GM18909 (cell line): Measurements from ENCODE around the gene RHOC.

Experiments
- ATAC-seq: cut with Tn5 transposase; IDR thresholded peaks from one replicate; pipeline ENCODE4 v1.9.1; 2021; ENCODE audit warnings: mild to moderate bottlenecking; ENCODE audit not compliant: unreplicated experiment, poor library complexity

The RHOC gene

DNA sequence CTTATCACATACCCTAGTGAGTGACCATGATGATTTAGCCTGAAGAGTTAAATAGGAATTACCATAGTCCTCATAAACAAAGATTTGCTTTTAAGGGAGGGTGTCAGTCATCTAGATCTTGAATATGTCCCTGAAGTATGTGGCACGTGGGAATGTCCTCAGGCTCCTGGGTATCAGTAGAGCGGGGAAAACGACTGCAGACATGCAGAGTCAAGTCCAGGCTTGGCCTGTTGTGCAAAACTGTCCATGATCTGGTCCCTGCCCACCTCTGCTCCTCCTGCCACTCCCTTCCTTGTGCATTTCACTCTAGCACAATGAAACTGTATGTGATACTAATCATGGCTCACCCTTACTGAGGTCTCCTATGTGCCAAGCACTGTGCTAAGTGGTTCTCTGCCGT is 19.6 kb downstream of the RHOC start:
- ATAC-seq, result no peak

DNA sequence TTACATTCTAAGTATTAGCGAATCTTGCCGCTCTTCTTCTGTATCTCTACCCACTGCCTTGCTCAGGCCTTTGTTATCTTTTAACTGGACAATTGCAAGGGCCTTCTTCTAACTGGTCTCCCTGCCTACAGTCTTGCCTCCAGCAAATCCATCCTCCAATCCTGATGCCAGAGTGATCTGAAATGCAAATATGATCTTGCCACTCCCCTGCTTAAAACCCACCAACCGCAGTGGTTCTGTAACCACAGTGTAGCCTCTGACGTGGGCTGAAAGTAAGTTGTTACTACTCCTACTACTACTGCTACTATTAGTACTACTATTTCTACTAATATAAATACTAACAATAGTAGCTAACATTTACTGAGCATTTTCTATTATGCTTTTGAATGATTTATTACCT is 20.1 kb downstream of the RHOC start:
- ATAC-seq, result no peak

DNA sequence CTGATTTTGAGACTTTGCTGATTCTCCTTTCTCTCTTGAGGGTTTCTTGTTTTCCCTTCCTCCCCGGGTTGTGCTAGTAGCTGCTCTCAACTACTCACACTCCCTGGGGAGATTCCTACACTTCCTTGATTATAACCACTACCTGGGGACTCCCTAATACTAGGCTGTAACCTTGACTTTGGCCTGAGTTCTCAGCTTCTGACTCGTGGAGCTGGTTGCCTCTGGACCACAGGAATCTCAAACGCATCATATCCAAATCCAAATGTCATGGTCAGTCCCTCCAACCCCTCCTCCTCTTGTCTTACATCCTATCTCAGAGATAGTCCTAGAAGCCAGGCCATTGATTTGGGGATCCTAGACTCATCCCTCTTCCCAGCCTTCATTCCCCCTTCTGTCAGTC is 20.5 kb downstream of the RHOC start:
- ATAC-seq, result no peak

DNA sequence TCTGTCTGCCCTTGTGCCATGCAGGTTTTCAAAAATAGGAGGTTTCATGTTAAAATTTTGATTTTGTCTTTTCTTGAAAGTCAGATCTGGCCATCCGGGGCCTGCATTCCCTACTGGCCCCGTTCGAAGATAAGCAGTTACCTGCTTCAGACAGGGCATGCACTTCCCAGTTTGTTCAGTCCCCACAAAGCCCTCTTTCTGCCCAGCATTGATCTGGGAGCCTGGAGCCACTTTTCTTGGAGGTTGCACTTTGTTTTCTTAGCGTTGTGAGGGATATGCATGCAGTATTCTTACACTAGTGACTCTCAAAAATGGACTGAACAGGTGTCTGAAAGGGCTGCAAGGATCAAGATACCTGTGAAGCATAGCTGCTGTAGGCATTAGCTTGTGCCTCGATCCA is 21.0 kb downstream of the RHOC start:
- ATAC-seq, result no peak

DNA sequence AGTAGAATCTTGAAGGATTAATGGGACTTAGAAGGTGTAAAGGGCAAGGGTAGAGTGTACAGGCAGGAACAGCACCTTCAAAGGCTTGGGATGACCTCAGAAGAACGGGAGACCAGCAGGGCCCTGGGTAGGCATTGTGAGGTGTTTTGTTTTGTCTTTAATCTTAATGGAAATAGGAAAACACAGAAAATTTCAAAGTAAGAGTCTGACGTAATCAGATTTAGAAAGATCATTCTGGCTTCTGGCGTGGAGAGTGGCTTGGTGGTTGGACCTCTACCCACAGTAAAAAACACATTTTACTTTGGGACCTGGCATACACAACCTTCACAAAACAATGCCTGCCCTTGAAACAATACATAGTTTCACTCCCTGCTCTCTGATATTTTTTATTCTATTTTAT is 28.3 kb downstream of the RHOC start:
- no peak for ATAC-seq

DNA sequence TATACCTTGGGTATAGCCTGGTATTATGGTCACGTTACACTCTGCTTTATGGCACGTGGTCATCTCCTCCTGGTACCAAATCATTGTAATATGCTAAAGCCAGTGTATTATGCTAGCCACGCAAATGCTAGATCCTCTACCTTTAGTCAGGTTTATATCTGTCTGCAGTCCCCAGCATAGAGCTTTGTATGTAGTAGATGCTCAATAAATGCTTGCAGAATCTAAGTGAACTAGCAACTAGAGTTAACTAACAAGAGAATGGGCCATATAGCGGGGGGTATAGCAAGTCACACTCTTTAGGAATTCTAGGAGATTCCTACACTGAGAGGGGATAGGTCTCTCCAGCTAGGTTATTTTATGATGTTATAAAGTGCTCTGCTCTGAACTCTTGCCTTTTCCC is 29.4 kb downstream of the RHOC start:
- no peak for ATAC-seq

DNA sequence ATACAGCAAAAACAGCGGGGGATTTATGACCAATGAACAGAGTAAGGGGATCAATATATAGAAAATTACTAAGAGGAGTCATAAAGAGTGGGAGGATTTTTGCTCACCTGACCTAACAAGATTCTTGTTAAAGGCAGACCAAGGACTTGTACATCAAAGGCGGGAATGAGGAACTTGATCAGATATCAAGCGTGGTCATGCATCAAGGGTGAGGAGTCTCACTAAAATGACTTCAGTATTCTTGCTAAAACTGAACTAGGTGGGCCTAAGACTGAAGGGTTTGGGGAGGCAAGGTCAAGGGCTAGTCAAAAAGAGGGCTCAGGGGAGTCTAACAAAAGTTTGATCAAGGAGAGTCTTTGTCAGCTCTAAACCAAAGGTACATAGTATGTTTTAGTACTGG is 30.4 kb downstream of the RHOC start:
- no peak for ATAC-seq

DNA sequence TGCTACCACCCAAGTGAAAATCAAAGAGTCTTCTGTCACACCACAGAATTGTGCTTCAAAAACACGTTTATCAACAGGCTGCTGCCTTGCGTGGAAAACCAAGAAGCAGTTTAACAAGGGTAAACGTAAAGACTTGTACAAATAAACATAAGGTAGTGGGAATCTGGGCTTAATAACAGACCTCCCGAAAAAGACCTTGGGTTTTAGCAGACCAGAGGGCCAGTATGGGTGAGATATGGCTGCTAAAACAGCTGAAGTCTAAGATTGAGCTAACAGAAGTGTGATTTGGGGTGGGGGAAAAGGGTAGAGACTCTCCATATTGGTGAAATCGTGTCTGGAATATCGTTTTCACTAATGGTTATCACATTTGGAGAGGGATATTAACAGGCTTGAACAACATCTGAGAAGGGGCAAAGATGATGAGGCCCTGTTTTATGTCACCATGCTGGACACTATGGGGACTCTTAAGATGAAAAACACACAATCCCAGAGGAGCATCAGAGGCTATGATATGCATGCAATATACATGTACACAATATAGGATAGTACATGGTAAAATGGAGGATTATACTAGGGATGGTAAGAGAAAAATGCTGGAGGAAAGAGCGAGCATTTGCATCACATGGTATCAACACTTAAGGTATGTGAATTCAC is 31.1 kb downstream of the RHOC start:
- no peak for ATAC-seq

DNA sequence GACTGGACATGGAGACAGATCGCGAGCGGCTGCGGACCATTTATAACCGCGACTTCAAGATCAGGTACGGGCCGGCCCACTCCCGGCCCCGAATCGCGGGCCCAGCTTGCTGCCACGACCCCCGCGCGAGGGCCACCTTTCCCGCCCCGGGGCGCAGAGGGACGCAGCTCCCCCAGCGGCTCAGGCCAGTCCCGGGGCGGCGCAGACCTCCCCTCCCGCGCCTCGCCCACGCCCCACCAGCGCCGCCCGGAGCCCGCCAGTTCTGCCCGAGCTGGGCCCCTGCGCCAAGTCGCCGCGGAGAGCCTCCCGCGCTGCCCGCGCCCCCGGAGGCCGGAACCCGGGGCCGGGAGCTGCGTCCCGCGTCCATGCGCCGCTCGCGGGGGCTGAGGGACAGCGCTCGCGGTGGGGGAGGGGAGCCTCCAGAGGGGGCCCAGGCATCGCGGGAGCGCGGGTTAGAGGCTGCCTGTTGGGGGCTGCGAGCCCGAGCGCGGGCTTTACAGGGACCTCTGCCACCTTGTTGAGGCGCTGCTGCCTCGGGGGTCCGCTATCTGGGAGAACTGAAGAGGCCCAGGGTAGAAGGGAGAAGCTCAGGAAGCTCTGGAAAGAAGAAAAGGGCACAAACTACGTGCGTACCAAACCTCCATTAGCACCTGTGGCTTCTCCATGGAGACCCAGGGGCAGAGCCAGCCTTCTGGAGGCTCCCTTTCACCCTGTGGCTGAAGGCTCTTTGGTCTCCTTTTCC is 31.8 kb downstream of the RHOC start:
- ATAC-seq, result peak; percentile 48

DNA sequence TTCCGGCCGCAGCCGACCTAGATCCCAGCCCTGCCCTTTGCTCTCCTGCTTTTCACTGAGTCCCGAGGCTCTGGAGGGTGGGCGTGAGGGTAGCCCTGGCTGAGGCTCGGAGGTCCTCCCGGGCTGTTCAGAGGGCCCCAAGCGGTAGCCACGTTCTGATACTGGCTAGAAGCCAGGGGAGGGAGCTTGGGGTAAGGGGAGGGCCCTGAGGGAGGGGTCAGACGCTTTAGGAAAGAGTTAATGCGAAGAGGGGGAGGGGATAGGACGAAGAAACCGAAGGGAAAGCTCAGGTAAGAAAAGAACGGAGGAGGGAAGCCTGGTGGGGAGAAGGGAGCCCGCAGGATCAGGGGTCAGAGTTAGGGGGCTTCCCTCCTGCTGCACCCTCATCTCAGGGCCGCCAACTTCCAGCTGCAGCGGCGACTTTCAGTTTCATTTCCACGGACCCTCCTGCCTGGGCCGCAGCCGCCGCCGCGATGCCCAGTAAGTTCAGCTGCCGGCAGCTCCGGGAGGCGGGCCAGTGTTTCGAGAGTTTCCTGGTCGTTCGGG is 32.4 kb downstream of the RHOC start, which contains the start of gene MOV10:
MOV10 (plus strand) TSS at position 220 of the 546 bp plus-strand sequence; CDS start at position 474, 254 bp downstream.
- ATAC-seq, result peak; percentile 71

DNA sequence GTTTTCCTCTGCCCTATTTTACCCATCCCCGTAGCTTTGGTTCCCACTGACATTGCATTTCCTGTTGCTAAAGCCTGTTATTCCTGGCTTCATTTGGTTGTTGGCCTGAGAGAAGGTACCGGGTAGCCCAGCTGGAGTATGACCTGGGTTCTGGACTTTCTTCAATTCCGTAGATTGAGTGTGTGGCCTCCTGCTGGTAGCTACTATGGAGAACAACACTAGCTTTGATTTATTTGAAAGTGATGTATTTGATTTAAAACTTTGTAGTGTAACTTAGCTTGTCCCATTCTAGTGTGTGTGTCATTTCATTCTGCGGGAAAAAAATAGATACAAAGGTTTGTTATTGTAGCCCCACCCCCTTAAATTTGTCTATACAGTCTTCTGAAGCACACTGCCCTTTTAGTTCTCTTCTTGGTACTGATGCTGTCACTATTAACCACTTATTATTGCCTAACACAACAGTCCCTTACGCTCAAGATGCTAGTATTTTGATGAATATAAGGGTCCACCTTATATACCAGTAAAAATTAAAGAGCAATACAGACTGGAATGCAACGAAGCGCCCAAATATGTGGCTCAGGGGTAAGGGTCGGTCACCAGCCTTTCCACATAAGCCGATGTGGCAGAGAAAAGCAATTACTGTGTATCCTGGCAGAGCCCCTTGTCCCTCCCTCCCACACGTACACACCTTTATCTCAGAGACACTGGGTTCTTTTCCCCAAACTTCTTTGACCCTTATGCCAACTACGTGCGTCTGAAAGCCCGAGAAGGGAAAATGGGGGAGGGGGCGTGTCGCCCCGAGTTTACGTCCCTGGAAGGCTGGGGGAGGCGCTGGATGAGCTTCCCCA is 33.1 kb downstream of the RHOC start:
- no peak for ATAC-seq

DNA sequence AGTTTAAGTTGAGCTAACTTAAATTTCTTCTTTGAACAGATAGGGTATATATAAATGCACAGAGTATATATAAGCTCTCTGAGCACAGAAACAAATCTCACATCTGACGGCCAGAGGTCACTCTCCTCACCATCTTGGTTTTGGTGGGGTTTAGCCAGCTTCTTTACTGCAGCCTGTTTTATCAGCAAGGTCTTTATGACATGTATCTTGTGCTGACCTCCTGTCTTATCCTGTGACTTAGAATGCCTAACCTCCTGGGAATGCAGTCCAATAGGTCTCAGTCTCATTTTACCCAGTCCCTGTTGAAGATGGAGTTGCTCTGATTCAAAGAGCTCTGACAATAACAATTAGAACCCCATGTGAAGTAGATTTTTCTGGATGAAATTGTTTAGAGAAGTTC is 34.1 kb downstream of the RHOC start:
- ATAC-seq, result no peak

DNA sequence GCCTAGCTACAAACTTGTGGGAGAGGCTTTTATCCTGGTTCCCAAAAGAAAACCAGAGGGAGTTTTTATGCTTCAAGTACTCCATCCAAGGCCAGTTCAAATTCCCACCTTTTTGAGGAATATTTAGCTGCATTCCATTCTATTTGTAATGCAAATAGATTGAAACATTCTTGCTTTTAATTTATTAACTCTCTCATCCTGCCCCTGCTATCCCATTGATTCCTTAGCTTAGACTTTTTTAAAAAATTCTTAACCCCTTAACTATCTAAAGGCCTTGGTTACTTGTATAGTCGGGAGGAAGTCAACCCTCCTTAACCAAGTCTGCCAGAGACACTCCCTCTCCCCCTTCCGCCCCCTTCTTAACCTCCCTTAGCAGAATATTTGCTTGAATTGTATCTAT is 34.9 kb downstream of the RHOC start:
- no peak for ATAC-seq

DNA sequence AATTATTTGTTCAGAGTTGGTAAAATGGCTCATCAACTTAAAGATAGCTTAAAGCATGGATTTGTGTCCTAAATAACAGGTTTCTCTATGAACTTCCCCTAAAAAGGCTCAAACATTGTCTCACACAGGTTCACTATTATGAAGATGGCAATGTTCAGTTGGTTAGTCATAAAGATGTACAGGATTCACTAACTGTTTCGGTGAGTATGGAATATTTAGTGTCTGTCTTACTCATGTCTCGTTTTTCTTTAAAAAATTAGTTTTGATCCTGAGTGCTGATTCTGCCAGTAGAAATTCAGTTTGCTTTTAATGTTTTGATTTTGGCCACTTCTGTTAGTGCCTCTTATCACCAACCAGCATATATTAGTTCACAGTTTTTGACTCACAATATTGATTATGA is 40.0 kb downstream of the RHOC start:
- no peak for ATAC-seq

DNA sequence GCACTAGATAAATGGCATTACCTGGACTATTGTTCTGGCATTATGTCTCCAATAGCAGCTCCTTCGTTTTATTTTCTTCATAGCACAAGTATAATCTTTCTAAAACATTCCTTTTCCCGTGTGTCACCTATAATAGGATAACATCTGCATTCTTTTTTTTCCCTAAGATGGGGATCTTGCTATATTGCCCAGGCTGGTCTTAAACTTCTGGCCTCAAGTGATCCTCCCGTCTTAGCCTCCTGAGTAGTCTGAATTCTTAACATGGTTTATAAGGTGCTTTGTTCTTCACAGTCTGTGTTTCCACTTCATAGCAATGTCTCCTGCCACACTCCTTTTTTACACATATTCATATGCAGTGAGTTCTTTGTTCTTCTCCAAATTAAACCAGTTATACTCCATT is 41.1 kb downstream of the RHOC start:
- ATAC-seq, result no peak

DNA sequence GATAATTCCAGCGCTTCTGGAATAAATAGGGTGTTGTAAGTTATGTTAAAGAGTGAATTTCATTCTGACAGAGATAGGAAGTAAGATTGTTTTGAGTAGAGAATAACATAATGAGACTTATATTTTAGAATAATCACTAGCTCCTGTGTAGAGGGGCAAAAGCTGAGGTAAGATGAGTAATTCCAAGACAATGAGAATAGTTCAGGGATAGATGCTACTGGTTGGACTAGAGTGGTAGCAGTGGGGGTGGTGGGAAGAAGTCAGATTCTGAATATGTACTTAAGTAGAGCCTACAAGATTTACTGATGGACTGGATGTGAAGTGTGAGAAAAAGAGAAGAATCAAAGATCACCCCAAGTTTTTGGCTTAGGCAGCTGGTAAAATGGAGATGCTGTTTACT is 55.7 kb downstream of the RHOC start:
- no peak for ATAC-seq
